GM12865 (cell line): Measurements from ENCODE around the gene IGSF10.

Source experiments
- DNase-seq: peaks from one replicate; pipeline ENCODE4 v3.0.0; 2010; ENCODE audit warnings: low read depth
- H3K4me3 ChIP-seq: 2 replicates; pipeline ENCODE4 v1.5.1; 2011; ENCODE audit warnings: mild to moderate bottlenecking, low read depth, low read length, control low read depth
- TF ChIP-seq, protein P1 (sequence below): IDR thresholded peaks from 2 replicates; pipeline ENCODE4 v1.5.1; 2011; ENCODE audit warnings: low read length, control low read depth, low read depth, inconsistent platforms; ENCODE audit not compliant: insufficient read depth; ENCODE audit errors: missing control alignments

Gene IGSF10

DNA sequence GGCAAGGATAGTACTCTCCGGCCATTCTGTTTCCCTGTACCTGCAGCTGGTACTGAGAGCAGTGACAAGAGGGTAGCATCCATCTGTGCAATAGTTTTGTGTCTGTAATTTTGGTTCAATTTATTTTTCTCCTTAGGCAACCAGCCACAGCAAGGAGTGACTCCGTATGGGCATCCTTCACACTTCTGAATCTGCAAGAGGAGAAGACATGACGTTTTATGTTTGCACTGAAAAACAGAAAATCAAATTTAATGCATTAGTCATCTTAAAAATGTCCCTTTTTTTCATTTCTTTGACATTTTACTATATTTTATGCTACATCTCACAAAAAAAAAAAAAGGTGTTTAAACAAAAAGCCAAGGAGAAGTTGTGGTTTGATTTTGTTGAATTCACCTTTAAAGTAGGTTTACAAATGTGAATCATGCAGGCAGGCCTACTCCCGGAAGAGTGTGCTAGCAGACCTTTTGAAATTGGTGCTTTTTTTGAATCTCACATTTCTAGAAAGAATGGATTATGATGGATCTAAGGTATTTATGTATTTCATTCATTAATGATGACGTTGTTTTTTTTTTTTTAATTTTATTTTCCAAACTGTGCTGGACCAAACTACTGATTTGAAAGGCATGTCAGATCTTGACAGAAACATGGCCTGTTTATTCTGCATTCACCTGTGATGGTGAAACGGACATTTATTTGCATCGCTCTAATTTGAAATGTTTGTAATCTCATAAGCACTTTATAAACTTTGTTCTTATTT, 28.1 kb downstream of the IGSF10 start:
- TF ChIP-seq, protein P1, sequence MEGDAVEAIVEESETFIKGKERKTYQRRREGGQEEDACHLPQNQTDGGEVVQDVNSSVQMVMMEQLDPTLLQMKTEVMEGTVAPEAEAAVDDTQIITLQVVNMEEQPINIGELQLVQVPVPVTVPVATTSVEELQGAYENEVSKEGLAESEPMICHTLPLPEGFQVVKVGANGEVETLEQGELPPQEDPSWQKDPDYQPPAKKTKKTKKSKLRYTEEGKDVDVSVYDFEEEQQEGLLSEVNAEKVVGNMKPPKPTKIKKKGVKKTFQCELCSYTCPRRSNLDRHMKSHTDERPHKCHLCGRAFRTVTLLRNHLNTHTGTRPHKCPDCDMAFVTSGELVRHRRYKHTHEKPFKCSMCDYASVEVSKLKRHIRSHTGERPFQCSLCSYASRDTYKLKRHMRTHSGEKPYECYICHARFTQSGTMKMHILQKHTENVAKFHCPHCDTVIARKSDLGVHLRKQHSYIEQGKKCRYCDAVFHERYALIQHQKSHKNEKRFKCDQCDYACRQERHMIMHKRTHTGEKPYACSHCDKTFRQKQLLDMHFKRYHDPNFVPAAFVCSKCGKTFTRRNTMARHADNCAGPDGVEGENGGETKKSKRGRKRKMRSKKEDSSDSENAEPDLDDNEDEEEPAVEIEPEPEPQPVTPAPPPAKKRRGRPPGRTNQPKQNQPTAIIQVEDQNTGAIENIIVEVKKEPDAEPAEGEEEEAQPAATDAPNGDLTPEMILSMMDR = no peak
- DNase-seq = no peak
- H3K4me3 ChIP-seq = no peak overlapping the region

DNA sequence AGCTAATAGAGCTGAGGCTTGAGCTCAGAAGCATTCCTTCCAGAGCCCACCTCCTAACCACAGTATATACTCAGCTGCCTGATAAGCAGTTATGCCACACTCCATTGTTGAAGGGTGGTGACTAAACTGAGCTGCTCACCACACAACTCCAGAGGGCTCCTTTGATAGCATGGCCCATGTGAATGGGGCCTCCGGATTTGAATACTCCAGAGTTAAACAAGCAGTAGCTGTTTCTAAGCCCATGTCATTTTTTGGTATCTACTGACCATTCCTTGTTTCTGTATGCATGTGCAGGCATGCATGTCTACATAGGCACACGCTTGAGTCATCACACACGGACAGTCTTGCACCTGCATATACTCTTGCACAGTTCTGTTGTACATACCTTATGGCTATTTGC, 28.9 kb downstream of the IGSF10 start:
- TF ChIP-seq, protein P1 = no peak
- no peak for DNase-seq
- H3K4me3 ChIP-seq = no peak overlapping the region

DNA sequence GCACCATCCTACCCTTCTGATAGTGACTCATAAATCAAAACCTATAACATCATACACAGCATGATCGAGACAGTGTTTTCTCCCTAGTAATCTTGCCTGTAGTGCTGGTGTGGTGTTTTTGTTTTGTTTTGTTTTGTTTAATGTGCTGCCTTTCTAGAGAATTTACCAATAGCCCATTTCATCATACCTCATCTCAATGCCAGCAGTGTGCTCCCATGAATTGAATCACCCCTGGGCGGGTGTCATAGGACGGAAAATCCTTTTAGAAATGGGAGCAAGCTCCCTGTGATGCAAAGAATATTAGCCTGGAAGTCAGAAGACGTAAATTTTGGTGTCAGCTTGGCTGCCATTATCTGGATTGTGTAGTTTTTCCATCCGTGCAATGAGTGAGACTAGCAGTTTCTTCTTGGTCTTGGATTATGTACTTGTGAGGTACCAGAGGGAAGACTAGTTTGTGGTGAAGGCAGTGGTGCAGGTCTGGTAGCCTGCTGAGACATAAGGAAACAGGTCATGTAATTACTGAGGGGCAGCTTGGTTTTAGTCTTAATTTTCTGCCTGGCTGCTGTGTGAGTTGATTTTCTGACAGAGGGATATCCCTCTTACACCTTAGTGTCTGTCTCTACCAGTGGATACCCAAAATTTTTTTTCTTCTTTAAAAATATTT, 29.9 kb downstream of the IGSF10 start:
- peak; percentile 36 for DNase-seq
- H3K4me3 ChIP-seq = no peak overlapping the region

DNA sequence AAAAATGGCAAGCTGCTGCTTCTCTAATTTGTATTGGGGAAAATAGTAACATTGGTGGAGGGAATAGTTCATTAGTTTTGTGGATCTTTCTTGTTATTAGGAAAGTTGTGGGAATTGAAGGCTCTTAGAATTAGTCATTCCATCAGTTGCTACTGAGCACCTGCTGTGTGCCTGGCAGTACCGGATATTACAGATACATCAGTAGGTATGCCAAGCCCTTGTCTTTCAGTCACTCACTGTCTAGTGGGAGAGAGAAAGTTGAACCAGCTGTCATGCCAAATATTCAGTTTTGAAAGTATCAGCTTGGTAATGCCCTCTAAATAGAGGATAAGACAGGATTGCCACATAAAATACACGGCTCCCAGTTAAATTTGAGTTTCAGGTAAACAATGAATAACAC, 32.5 kb downstream of the IGSF10 start:
- no peak for DNase-seq
- no peak overlapping the region for H3K4me3 ChIP-seq
- TF ChIP-seq, protein P1 = no peak

More for the DNA sequence above, 29.9 kb downstream of the IGSF10 start:
- TF ChIP-seq, protein P1 = no peak

DNA sequence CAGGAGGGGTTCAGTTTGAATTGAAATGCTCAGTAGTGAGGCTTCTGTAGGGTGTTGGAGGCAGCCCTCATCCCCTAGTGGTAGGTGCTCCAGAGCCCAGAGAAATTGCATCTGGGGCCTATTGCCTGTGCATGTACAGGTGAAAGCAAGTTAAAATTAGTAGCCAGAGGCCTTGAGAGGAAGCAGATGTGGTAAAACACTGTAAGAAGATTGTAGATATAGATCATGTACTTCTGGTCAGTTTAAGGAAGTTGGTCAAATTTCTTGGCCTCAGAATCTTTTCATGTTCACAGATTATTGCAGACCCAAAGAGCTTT, 34.6 kb downstream of the IGSF10 start:
- no peak overlapping the region for H3K4me3 ChIP-seq
- TF ChIP-seq, protein P1 = peak; percentile 26
- DNase-seq = peak; percentile 45

DNA sequence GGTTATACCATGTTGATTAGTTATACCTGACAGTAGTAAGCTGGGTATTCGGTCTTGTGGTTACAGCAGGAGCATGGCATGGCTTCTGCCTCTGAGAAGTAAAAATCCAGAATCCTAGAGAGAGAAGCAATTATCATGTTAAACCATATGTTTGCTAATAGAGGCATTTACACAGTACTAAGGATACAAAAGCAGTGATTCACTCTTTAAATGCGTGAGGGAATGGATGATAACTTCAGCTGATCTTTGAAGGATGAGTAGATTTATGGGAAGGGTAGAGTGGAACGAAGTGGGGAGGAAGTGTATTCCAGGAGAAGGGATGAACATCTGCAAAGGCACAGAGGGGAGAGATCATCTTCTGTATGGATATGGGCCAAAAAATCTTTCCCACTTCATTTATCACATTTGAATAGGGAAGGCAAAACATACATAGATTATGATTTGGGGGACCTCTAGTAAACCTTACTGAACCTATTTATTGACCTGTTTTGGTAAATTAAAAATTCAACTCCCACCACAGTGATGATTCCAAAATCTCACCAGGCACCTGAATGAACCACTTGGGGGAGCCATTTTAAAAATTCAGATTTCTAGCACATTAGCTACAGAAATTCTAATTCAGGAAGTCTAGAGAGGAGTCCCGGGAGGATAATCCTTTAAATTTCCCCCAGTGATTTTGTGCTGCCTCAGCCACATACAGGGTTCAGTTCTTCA, 35.1 kb downstream of the IGSF10 start:
- H3K4me3 ChIP-seq = no peak overlapping the region
- no peak for DNase-seq
- TF ChIP-seq, protein P1 = no peak
